Measurements from ENCODE around the gene PDE5A.

Gene PDE5A

DNA sequence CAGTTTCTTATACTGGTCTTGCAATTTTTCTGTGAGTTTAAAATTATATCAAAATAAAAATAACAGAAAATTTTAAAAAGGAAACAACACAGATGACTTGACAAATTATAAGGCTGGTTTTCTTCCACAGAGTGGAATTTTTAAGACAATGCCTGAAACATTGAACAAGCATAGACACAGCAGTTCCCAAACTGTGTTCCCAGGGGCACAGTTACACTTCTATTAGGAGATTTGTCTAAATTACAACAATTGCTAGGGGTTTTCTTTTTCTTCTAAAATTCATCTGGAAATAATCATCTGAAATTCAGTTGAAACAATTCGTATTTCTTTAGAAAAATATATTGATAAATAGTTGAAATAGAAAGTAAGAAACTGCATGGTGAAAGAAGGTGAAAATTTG is 26.2 kb downstream of the PDE5A start:
- Histone ChIP-seq H3K79me2 (ENCODE audit: insufficient read depth, low read length) (no peaks in the 10 kb centered on the region), H3K27me3 (ENCODE audit: low read length) (no peaks in the 10 kb centered on the region), H3K4me3 (ENCODE audit: insufficient read depth, low read length, poor library complexity, severe bottlenecking) (no peak overlapping the region), H3F3A (ENCODE audit: insufficient read depth) (no peaks in the 10 kb centered on the region), H3K36me3 (ENCODE audit: low read length) (no peaks in the 10 kb centered on the region), H2AFZ (ENCODE audit: low read depth, low read length, severe bottlenecking) (no peak overlapping the region), H3K9me2 (replicated peaks; ENCODE audit: insufficient read depth, low read length) (no peaks in the 10 kb centered on the region), H4K20me1 (ENCODE audit: low read depth, low read length) (no peaks in the 10 kb centered on the region), H3K9me3 (ENCODE audit: insufficient read depth, low read length) (no peaks in the 10 kb centered on the region), H3K4me2 (ENCODE audit: low read depth, low read length, poor library complexity, severe bottlenecking) (no peak overlapping the region), H3K9ac (ENCODE audit: low read length) (no peak overlapping the region), H3K27ac (ENCODE audit: low read depth, low read length) (no peak overlapping the region)
- TF ChIP-seq EZH2phosphoT487 (conservative IDR thresholded peaks at IDR 0.05; ENCODE audit: low read length) = no peak
- TF ChIP-seq, protein P1, sequence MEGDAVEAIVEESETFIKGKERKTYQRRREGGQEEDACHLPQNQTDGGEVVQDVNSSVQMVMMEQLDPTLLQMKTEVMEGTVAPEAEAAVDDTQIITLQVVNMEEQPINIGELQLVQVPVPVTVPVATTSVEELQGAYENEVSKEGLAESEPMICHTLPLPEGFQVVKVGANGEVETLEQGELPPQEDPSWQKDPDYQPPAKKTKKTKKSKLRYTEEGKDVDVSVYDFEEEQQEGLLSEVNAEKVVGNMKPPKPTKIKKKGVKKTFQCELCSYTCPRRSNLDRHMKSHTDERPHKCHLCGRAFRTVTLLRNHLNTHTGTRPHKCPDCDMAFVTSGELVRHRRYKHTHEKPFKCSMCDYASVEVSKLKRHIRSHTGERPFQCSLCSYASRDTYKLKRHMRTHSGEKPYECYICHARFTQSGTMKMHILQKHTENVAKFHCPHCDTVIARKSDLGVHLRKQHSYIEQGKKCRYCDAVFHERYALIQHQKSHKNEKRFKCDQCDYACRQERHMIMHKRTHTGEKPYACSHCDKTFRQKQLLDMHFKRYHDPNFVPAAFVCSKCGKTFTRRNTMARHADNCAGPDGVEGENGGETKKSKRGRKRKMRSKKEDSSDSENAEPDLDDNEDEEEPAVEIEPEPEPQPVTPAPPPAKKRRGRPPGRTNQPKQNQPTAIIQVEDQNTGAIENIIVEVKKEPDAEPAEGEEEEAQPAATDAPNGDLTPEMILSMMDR (IDR thresholded peaks at IDR 0.05; ENCODE audit: insufficient read depth, low read length, poor library complexity, severe bottlenecking) = no peak

DNA sequence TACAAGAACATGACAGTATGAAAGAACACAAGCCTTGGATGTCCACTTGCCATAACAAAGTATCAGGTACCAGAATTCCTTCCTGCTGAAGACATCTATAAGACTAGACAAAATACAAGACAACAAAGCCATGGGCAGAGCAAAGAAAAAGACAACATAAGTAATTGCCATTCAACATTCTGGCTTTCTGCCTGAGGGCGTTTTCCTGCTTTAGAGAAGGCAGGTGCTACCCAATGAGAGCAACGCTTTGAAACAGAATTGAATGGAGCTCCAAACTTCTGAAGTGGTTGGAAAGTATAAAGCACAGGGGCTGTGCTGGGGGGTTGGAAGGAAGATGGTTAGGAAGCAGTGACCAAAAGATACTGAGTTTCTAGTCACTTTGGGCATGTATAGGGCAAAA is 30.1 kb downstream of the PDE5A start:
- Histone ChIP-seq H3K9me2 (replicated peaks; ENCODE audit: insufficient read depth, low read length) (no peaks in the 10 kb centered on the region), H2AFZ (ENCODE audit: low read depth, low read length, severe bottlenecking) (no peak overlapping the region), H3K4me2 (ENCODE audit: low read depth, low read length, poor library complexity, severe bottlenecking) (no peak overlapping the region), H3K27me3 (ENCODE audit: low read length) (no peaks in the 10 kb centered on the region), H3K9ac (ENCODE audit: low read length) (no peak overlapping the region), H4K20me1 (ENCODE audit: low read depth, low read length) (no peaks in the 10 kb centered on the region), H3K9me3 (ENCODE audit: insufficient read depth, low read length) (no peaks in the 10 kb centered on the region), H3K4me3 (ENCODE audit: insufficient read depth, low read length, poor library complexity, severe bottlenecking) (no peak overlapping the region), H3K27ac (ENCODE audit: low read depth, low read length) (no peak overlapping the region), H3K36me3 (ENCODE audit: low read length) (no peaks in the 10 kb centered on the region), H3K79me2 (ENCODE audit: insufficient read depth, low read length) (no peaks in the 10 kb centered on the region), H3F3A (ENCODE audit: insufficient read depth) (no peaks in the 10 kb centered on the region)
- TF ChIP-seq, protein P1 (IDR thresholded peaks at IDR 0.05; ENCODE audit: insufficient read depth, low read length, poor library complexity, severe bottlenecking) = no peak
- no peak for TF ChIP-seq EZH2phosphoT487 (conservative IDR thresholded peaks at IDR 0.05; ENCODE audit: low read length)

DNA sequence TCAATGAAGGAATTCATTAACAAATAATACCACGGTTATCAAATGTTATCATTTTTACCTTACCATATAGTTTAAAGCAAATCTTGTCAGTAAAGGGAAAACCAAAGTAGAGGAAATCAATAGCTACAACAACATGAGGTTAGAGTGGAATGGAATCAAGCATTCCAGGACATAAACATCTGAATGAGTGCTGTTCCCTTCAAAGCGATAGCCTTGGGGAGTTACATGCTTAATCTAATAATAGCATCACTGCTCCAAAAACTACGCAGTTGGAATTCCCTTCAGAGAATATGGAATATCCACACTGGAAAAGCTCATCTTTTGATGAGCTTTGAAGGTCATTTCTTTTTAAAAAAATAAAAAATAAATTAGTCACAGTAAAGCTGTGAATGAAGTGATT is 31.2 kb downstream of the PDE5A start:
- Histone ChIP-seq H3K79me2 (ENCODE audit: insufficient read depth, low read length) (no peaks in the 10 kb centered on the region), H3F3A (ENCODE audit: insufficient read depth) (no peaks in the 10 kb centered on the region), H3K27ac (ENCODE audit: low read depth, low read length) (no peak overlapping the region), H4K20me1 (ENCODE audit: low read depth, low read length) (no peaks in the 10 kb centered on the region), H2AFZ (ENCODE audit: low read depth, low read length, severe bottlenecking) (no peak overlapping the region), H3K36me3 (ENCODE audit: low read length) (no peaks in the 10 kb centered on the region), H3K9me3 (ENCODE audit: insufficient read depth, low read length) (no peaks in the 10 kb centered on the region), H3K9me2 (replicated peaks; ENCODE audit: insufficient read depth, low read length) (no peaks in the 10 kb centered on the region), H3K4me2 (ENCODE audit: low read depth, low read length, poor library complexity, severe bottlenecking) (no peak overlapping the region), H3K4me3 (ENCODE audit: insufficient read depth, low read length, poor library complexity, severe bottlenecking) (no peak overlapping the region), H3K27me3 (ENCODE audit: low read length) (no peaks in the 10 kb centered on the region), H3K9ac (ENCODE audit: low read length) (no peak overlapping the region)
- TF ChIP-seq, protein P1 (IDR thresholded peaks at IDR 0.05; ENCODE audit: insufficient read depth, low read length, poor library complexity, severe bottlenecking) = no peak
- no peak for TF ChIP-seq EZH2phosphoT487 (conservative IDR thresholded peaks at IDR 0.05; ENCODE audit: low read length)
